Tibial nerve (tissue), 4 donors: Measurements from ENCODE around the gene PIK3AP1.

Source experiments
- EP300 ChIP-seq, 2 donors: sonication (generic); formaldehyde crosslinking; IDR thresholded peaks; one replicate each; pipeline ENCODE4 v1.6.1; 2017; ENCODE audit warnings: antibody characterized with exemption in 2 of 2, mild to moderate bottlenecking in 1 of 2
- POLR2A ChIP-seq, 2 donors: fragments of 450-650 bp; IDR thresholded peaks; one replicate each; pipeline ENCODE4 v1.6.1; 2017; ENCODE audit warnings: antibody characterized with exemption in 2 of 2, mild to moderate bottlenecking in 2 of 2, moderate library complexity in 2 of 2
- TF ChIP-seq, protein P1 (sequence below), 5 experiments: fragments of 200-600 bp in 3 of 5; fragments of 450-650 bp in 2 of 5; sonication (generic) in 3 of 5; IDR thresholded peaks; one replicate each; pipeline ENCODE4 v1.5.1; 2016 to 2019; ENCODE audit warnings: antibody characterized with exemption in 5 of 5, mild to moderate bottlenecking in 3 of 5, moderate library complexity in 2 of 5

DNA sequence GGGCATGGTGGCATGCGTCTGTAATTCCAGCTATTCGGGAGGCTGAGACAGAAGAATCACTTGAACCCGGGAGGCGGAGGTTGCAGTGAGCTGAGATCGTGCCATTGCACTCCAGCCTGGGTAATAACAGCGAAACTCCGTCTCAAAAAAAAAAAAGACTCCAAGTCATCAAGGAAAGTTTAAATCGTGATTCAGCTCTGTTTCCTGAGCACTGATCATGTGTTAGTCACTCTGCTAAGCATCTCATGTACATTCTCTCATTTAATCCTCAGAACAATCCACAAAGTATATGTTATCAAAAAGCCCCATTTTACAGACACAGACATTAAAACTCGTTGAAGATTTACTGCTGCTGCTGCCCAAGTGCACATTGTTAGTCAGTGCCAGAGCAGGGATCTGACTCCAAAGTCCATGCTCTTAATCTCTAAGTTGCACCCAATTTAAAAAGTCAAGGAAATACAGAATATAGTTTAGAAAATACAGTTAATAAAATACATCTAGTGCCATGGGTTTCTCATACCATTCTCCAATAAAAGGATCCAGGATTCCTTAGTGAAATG, 6.2 kb downstream of the PIK3AP1 start:
- TF ChIP-seq, protein P1, sequence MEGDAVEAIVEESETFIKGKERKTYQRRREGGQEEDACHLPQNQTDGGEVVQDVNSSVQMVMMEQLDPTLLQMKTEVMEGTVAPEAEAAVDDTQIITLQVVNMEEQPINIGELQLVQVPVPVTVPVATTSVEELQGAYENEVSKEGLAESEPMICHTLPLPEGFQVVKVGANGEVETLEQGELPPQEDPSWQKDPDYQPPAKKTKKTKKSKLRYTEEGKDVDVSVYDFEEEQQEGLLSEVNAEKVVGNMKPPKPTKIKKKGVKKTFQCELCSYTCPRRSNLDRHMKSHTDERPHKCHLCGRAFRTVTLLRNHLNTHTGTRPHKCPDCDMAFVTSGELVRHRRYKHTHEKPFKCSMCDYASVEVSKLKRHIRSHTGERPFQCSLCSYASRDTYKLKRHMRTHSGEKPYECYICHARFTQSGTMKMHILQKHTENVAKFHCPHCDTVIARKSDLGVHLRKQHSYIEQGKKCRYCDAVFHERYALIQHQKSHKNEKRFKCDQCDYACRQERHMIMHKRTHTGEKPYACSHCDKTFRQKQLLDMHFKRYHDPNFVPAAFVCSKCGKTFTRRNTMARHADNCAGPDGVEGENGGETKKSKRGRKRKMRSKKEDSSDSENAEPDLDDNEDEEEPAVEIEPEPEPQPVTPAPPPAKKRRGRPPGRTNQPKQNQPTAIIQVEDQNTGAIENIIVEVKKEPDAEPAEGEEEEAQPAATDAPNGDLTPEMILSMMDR (IDR thresholded peaks at IDR 0.05): no peak
- TF ChIP-seq POLR2A (IDR thresholded peaks at IDR 0.05) (no peak), EP300 (IDR thresholded peaks at IDR 0.05) (no peak)
